GM12873 (cell line): ENCODE data around the gene DENND2D.

Experiments
- TF ChIP-seq, protein P1 (sequence below): IDR thresholded peaks from 2 replicates; pipeline ENCODE4 v1.5.1; 2012; ENCODE audit warnings: low read depth, mild to moderate bottlenecking, moderate library complexity, low read length, control low read depth; ENCODE audit not compliant: insufficient read depth; ENCODE audit errors: missing control alignments

The DENND2D gene

GRCh38 chr1:111162488-111162880, 38.0 kb downstream of the DENND2D start:
- TF ChIP-seq, protein P1, sequence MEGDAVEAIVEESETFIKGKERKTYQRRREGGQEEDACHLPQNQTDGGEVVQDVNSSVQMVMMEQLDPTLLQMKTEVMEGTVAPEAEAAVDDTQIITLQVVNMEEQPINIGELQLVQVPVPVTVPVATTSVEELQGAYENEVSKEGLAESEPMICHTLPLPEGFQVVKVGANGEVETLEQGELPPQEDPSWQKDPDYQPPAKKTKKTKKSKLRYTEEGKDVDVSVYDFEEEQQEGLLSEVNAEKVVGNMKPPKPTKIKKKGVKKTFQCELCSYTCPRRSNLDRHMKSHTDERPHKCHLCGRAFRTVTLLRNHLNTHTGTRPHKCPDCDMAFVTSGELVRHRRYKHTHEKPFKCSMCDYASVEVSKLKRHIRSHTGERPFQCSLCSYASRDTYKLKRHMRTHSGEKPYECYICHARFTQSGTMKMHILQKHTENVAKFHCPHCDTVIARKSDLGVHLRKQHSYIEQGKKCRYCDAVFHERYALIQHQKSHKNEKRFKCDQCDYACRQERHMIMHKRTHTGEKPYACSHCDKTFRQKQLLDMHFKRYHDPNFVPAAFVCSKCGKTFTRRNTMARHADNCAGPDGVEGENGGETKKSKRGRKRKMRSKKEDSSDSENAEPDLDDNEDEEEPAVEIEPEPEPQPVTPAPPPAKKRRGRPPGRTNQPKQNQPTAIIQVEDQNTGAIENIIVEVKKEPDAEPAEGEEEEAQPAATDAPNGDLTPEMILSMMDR = no peak

GRCh38 chr1:111161843-111162487, 38.5 kb downstream of the DENND2D start:
- TF ChIP-seq, protein P1 = no peak

DNA sequence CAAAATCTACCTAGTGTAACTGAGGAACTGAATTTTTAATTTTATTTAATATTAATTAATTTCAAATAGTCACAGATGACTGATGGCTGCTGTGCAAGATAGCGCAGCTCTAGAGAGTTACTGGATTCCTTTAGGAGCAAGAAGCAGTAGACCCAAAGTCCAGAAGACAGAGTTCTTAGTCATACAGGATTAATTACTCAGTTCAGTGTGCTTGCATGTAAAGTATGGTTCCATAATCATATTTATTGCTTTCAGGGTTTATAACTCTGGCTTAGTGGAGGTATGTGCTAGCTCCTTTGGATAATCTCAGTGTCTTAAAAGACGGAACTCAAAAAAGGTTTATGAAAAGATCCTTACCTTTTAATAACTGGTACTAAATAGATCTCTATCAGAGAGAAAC, 43.0 kb downstream of the DENND2D start:
- TF ChIP-seq, protein P1 = no peak

DNA sequence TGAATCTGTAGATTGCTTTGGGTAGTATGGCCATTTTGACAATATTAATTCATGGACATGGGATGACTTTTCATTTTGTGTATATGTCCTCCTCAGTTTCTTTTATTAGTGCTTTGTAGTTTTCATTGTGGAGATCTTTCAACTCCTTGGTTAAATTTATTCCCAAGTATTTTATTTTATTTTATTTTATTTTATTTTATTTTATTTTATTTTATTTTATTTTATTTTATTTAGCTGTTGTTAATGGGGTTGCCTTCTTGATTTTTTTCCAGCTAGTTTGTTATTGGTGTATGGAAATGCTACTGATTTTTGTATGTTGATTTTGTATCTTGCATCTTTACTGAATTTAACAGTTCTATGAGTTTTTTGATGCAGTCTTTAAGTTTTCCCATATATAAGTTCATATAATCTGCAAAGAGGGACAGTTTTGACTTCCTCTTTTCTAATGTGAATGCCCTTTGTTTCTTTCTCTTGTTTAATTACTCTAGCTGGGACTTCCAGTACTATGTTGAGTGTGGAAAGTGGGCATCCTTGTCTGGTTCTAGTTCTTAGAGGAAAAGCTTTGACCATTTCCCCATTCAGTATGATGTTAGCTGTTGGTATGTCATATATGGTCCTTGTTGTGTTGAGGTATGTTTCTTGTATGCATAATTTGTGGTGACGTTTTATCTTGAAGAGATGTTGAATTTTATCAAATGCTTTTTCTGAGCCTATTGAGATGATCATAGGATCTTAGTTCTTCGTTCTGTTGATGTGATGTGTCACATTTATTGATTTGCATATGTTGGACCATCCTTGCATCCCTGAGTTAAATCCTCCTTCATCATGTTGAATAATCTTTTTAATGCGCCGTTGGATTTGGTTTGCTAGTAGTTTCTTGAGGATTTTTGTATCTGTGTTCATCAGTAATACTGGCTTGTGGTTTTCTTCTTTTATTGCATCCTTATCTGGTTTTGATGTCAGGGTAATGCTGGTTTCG, 46.1 kb downstream of the DENND2D start:
- TF ChIP-seq, protein P1 = no peak

GRCh38 chr1:111151838-111152237, 48.6 kb downstream of the DENND2D start:
- TF ChIP-seq, protein P1 = no peak

GRCh38 chr1:111148376-111148881, 52.0 kb downstream of the DENND2D start:
- TF ChIP-seq, protein P1 = no peak

DNA sequence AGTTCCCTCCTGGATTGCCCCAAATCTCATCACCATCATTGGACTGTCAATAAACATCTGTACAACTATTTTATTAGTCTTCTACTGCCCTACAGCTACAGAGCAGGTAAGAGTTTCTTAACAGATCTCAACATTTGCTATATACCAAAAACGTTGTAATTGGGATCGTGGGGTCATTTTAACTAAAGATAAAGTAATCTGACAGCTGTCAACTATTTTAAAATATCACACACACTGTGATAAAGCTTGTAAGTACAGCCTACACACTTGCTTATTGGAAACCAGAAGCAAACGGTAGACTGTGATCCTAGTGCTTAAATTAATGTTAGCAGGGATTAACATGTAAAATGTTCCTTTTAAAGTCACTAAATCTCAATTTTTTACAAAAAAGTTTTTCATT, 52.5 kb downstream of the DENND2D start:
- TF ChIP-seq, protein P1 = no peak
